Tibial nerve (tissue), 3 donors: ENCODE measurements around the gene NKX1-1.

Experiments used
- CTCF ChIP-seq, 5 experiments: fragments of 200-600 bp in 3 of 5; fragments of 450-650 bp in 2 of 5; sonication (generic) in 3 of 5; IDR thresholded peaks; one replicate each; pipeline ENCODE4 v1.5.1; 2016 to 2019; ENCODE audit warnings: antibody characterized with exemption in 5 of 5, mild to moderate bottlenecking in 3 of 5, moderate library complexity in 2 of 5
- POLR2A ChIP-seq, 2 donors: fragments of 450-650 bp; IDR thresholded peaks; one replicate each; pipeline ENCODE4 v1.6.1; 2017; ENCODE audit warnings: antibody characterized with exemption in 2 of 2, mild to moderate bottlenecking in 2 of 2, moderate library complexity in 2 of 2

GRCh38 chr4:1411436-1412375 lies 5.5 kb upstream of the NKX1-1 start:
- TF ChIP-seq CTCF (IDR thresholded peaks at IDR 0.05) (no peak), POLR2A (IDR thresholded peaks at IDR 0.05) (no peak)
